SK-N-SH (cell line): Measurements from ENCODE around the gene CPEB3. TPM values are rescaled to one million over a fixed set of nuclear protein-coding genes. Genes with fewer than 3 reads are reported as not detected.

Source experiments
- CTCF ChIA-PET: fragments of 300-600, 350-600 bp; formaldehyde crosslinking; extraction: SDS; loops from one replicate; lab custom pipeline; 2021; lab: Yijun Ruan, JAX
- POLR2A ChIA-PET: fragments of 350-600 bp; sonication (Branson Sonifier 250); formaldehyde crosslinking; extraction: SDS; loops from one replicate; lab custom pipeline; 2020; ENCODE audit warnings: antibody characterized with exemption, inconsistent platforms; lab: Yijun Ruan, JAX
- DNase-seq: peaks from one replicate; pipeline ENCODE4 v3.0.0; 2012
- H2AFZ ChIP-seq: fragments of 200-600 bp; sonication (generic); 2 replicates; pipeline ENCODE4 v1.8.1; 2016; ENCODE audit warnings: antibody characterized with exemption, mild to moderate bottlenecking, low read depth
- H3F3A ChIP-seq: fragments of 200-600 bp; sonication (generic); replicated peaks from 2 replicates; pipeline ENCODE3; 2016; ENCODE audit warnings: antibody characterized with exemption, mild to moderate bottlenecking; ENCODE audit not compliant: insufficient read depth
- H3K27ac ChIP-seq, 2 experiments: fragments of 200-500 bp in 1 of 2; fragments of 200-600 bp in 1 of 2; sonication (Bioruptor generic) in 1 of 2; sonication (generic), shearing (Covaris generic) in 1 of 2; 2 replicates each; pipeline versions ENCODE4 v1.5.1 to v1.6.1; 2014 to 2016; ENCODE audit warnings: low read depth in 2 of 2, inconsistent platforms in 1 of 2, low read length in 1 of 2, mild to moderate bottlenecking in 1 of 2, mixed read lengths in 1 of 2
- H3K27me3 ChIP-seq: fragments of 200-600 bp; sonication (generic), shearing (Covaris generic); 2 replicates; pipeline ENCODE4 v1.6.1; 2016; ENCODE audit warnings: mixed run types; ENCODE audit not compliant: insufficient read depth
- H3K36me3 ChIP-seq, 2 experiments: fragments of 200-500 bp in 1 of 2; fragments of 200-600 bp in 1 of 2; sonication (Bioruptor generic) in 1 of 2; sonication (generic) in 1 of 2; replicated peaks in 1 of 2; 2 replicates each; pipeline versions ENCODE3 to v1.5.1; 2014 to 2016; ENCODE audit warnings: low read length in 1 of 2, mild to moderate bottlenecking in 1 of 2; ENCODE audit not compliant: insufficient read depth in 2 of 2, control insufficient read depth in 1 of 2
- H3K4me1 ChIP-seq, 2 experiments: fragments of 200-500 bp in 1 of 2; fragments of 200-600 bp in 1 of 2; sonication (Bioruptor generic) in 1 of 2; sonication (generic), shearing (Covaris generic) in 1 of 2; 2 replicates each; pipeline versions ENCODE4 v1.5.1 to v1.6.1; 2014 to 2016; ENCODE audit warnings: low read depth in 1 of 2, low read length in 1 of 2, mixed run types in 1 of 2; ENCODE audit not compliant: insufficient read depth in 2 of 2, control insufficient read depth in 1 of 2
- H3K4me2 ChIP-seq: fragments of 200-600 bp; sonication (generic), shearing (Covaris generic); 2 replicates; pipeline ENCODE4 v1.6.1; 2017; ENCODE audit warnings: mixed run types
- H3K4me3 ChIP-seq, 2 experiments: fragments of 200-500 bp in 1 of 2; fragments of 200-600 bp in 1 of 2; sonication (Bioruptor generic) in 1 of 2; sonication (generic), shearing (Covaris generic) in 1 of 2; 2 replicates each; pipeline versions ENCODE4 v1.5.1 to v1.8.1; 2014 to 2016; ENCODE audit warnings: low read depth in 2 of 2, inconsistent platforms in 1 of 2, low read length in 1 of 2, mild to moderate bottlenecking in 1 of 2, mixed read lengths in 1 of 2, moderate library complexity in 1 of 2
- H3K79me2 ChIP-seq: fragments of 200-600 bp; sonication (generic); 2 replicates; pipeline ENCODE4 v1.8.1; 2017; ENCODE audit warnings: mild to moderate bottlenecking; ENCODE audit not compliant: insufficient read depth
- H3K9ac ChIP-seq: fragments of 200-600 bp; sonication (generic); 2 replicates; pipeline ENCODE4 v1.6.1; 2017; ENCODE audit warnings: mixed run types
- H3K9me2 ChIP-seq: fragments of 200-600 bp; sonication (generic); 2 replicates; pipeline ENCODE4 v1.6.1; 2017; ENCODE audit warnings: mixed run types
- H3K9me3 ChIP-seq: fragments of 200-600 bp; sonication (generic); 2 replicates; pipeline ENCODE4 v1.6.1; 2017; ENCODE audit warnings: mixed run types, mild to moderate bottlenecking, moderate library complexity
- H4K20me1 ChIP-seq: fragments of 200-600 bp; sonication (generic); 2 replicates; pipeline ENCODE4 v1.6.1; 2017; ENCODE audit warnings: mild to moderate bottlenecking, mixed run types; ENCODE audit not compliant: insufficient read depth
- EP300 ChIP-seq, 2 experiments: IDR thresholded peaks; 2 replicates each; pipeline versions ENCODE4 v1.4.0 to v1.6.1; 2012; ENCODE audit warnings: borderline replicate concordance in 1 of 2, low read depth in 1 of 2, low read length in 1 of 2
- EZH2phosphoT487 ChIP-seq: fragments of 200-600 bp; sonication (generic); IDR thresholded peaks from 2 replicates; pipeline ENCODE4 v1.6.1; 2017; ENCODE audit warnings: low read depth, mixed run types, mild to moderate bottlenecking, antibody characterized with exemption, moderate library complexity, borderline replicate concordance
- GATA2 ChIP-seq: sonication (generic); formaldehyde crosslinking; IDR thresholded peaks from 2 replicates; pipeline ENCODE4 v1.5.0; 2020; ENCODE audit warnings: mild to moderate bottlenecking, missing genetic modification reagents
- IRF3 ChIP-seq: fragments of 150-350 bp; IDR thresholded peaks from 2 replicates; pipeline ENCODE4 v1.6.1; 2016; ENCODE audit warnings: mild to moderate bottlenecking, low read depth, low read length
- JUND ChIP-seq: IDR thresholded peaks from 2 replicates; pipeline ENCODE4 v1.4.0; 2012
- MAX ChIP-seq: IDR thresholded peaks from 2 replicates; pipeline ENCODE4 v1.4.0; 2012; ENCODE audit warnings: low read depth
- MEF2A ChIP-seq: IDR thresholded peaks from 2 replicates; pipeline ENCODE4 v1.4.0; 2012; ENCODE audit warnings: low read depth, borderline replicate concordance
- NFIC ChIP-seq: IDR thresholded peaks from 2 replicates; pipeline ENCODE4 v1.4.0; 2012; ENCODE audit warnings: borderline replicate concordance
- REST ChIP-seq: IDR thresholded peaks from 2 replicates; pipeline ENCODE4 v1.6.1; 2012; ENCODE audit warnings: mild to moderate bottlenecking, low read depth, low read length, moderate library complexity
- RFX5 ChIP-seq: IDR thresholded peaks from 2 replicates; pipeline ENCODE4 v1.6.1; 2012; ENCODE audit warnings: mild to moderate bottlenecking, improper control_type of control experiment, low read length
- RXRA ChIP-seq: IDR thresholded peaks from 2 replicates; pipeline ENCODE4 v1.4.0; 2012; ENCODE audit warnings: low read depth, mild to moderate bottlenecking, borderline replicate concordance
- SIN3A ChIP-seq: IDR thresholded peaks from 2 replicates; pipeline ENCODE4 v1.6.1; 2012; ENCODE audit warnings: low read depth, mild to moderate bottlenecking, low read length, moderate library complexity, borderline replicate concordance
- WGBS: methylation state at CpG from one replicate; pipeline ENCODE4 v1.1.6; 2017; ENCODE audit warnings: low lambda C conversion rate; 5-methylcytosine and 5-hydroxymethylcytosine counted together
- polyA plus RNA-seq, 3 experiments: library from polyadenylated mRNA; depleted of rRNA; stranded (reverse); fragments of >200 nt; gene quantifications; 2 replicates each; pipeline ENCODE4 v1.2.3, GENCODE V29; 2012
- TF ChIP-seq, protein P1 (sequence below): fragments of 150-350 bp; IDR thresholded peaks from 2 replicates; pipeline ENCODE4 v1.6.1; 2017; ENCODE audit warnings: antibody characterized with exemption, low read length, low read depth, borderline replicate concordance

CPEB3 gene
- polyA plus RNA-seq, 1 of the 3 experiments (the other 2 are of a cell fraction), result 0.36 TPM

DNA sequence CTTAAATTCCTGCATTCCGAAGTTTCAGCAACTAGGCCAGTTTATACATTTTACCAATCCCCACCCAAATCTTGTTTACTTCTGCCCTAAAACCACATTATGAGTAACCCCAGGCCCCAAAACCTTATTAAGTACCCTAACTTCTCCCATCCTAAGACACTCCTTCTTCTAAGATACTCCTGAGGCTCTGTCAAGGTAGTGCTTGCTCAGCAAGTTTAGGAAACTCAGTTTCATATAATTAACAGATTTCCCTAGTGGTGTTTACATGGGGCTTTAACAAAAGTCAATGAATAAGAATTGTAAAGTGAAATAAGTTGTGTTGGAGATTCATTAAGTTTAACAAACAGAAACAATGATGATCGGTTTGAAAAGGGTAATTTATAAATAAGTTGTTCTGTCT, 77.8 kb downstream of the CPEB3 start:
- Histone ChIP-seq H2AFZ (no peak overlapping the region), H4K20me1 (no peaks in the 10 kb centered on the region), H3K4me2 (no peak overlapping the region), H3K9ac (no peak overlapping the region), H3K36me3 (no peaks in the 10 kb centered on the region), H3K9me2 (no peaks in the 10 kb centered on the region), H3K79me2 (0 out of 2 replicates have a peak, but pooled peaks cover 3% of the 10 kb centered on the region), H3K9me3 (no peaks in the 10 kb centered on the region), H3K4me3 (no peak overlapping the region), H3K4me1 (peaks cover 0 to 16% of the 10 kb centered on the region in 2 experiments; a peak in 2 of 4 replicates), H3K27ac (no peak overlapping the region), H3F3A (peaks cover 24% of the 10 kb centered on the region), H3K27me3 (no peaks in the 10 kb centered on the region)
- no peak for TF ChIP-seq SIN3A
- TF ChIP-seq JUND, result no peak
- no peak for TF ChIP-seq MEF2A
- TF ChIP-seq IRF3, result no peak
- TF ChIP-seq MAX, result no peak
- TF ChIP-seq, protein P1, sequence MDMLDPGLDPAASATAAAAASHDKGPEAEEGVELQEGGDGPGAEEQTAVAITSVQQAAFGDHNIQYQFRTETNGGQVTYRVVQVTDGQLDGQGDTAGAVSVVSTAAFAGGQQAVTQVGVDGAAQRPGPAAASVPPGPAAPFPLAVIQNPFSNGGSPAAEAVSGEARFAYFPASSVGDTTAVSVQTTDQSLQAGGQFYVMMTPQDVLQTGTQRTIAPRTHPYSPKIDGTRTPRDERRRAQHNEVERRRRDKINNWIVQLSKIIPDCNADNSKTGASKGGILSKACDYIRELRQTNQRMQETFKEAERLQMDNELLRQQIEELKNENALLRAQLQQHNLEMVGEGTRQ, result no peak
- no peak for TF ChIP-seq REST
- no peak for TF ChIP-seq EP300 (IDR thresholded peaks at IDR 0.05; ENCODE audit: borderline replicate concordance in 1 of 2, low read depth in 1 of 2, low read length in 1 of 2)
- no peak for TF ChIP-seq RXRA
- TF ChIP-seq NFIC, result no peak
- no peak for TF ChIP-seq GATA2 (CRISPR knock-in tag)
- no peak for TF ChIP-seq EZH2phosphoT487
- no peak for TF ChIP-seq RFX5
- CTCF ChIA-PET, result no interaction called here
- POLR2A ChIA-PET, result no interaction called here
- 99% methylated on average over 2 of the region's 2 CpGs for WGBS
- DNase-seq, result no peak
